ENCODE results near the gene CHAC2.
"Not testable (repeated sequence)": the region's sequence is repeated elsewhere in the genome, so short reads cannot be mapped to it uniquely, and the experiment has no call there.

Gene CHAC2

GRCh38 chr2:53778536-53779162, 11.0 kb downstream of the CHAC2 start:
- no peak for DNase-seq (ENCODE audit: low read depth)

- no peak for DNase-seq (ENCODE audit: low read depth)
Observed at GRCh38 chr2:53780056-53780455, 12.5 kb downstream of the CHAC2 start.

- DNase-seq (ENCODE audit: low read depth) = no peak
Observed at GRCh38 chr2:53782676-53783075, 15.1 kb downstream of the CHAC2 start.

GRCh38 chr2:53784436-53784835, 16.8 kb downstream of the CHAC2 start:
- no peak for DNase-seq (ENCODE audit: low read depth)

GRCh38 chr2:53785366-53785765, 17.8 kb downstream of the CHAC2 start:
- DNase-seq (ENCODE audit: low read depth) = no peak

- DNase-seq (ENCODE audit: low read depth) = no peak
Observed at GRCh38 chr2:53786352-53786704, 18.7 kb downstream of the CHAC2 start.

- peak; percentile 72 for DNase-seq (ENCODE audit: low read depth)
Observed at GRCh38 chr2:53786705-53787613, 19.4 kb downstream of the CHAC2 start, which contains the start of the genes ASB3 and ERLEC1. Gene ASB3, minus strand, starts transcription at chr2:53786953. Its CDS starts 21,381 bp downstream, at chr2:53765572. Gene ERLEC1, plus strand, starts transcription at chr2:53787044. Its CDS starts 167 bp downstream, at chr2:53787211.

GRCh38 chr2:53787614-53788289, 20.1 kb downstream of the CHAC2 start:
- DNase-seq (ENCODE audit: low read depth) = no peak

GRCh38 chr2:53793261-53793660, 25.7 kb downstream of the CHAC2 start:
- no peak for DNase-seq (ENCODE audit: low read depth)

GRCh38 chr2:53793821-53794220, 26.2 kb downstream of the CHAC2 start:
- no peak for DNase-seq (ENCODE audit: low read depth)

GRCh38 chr2:53801547-53801946, 33.9 kb downstream of the CHAC2 start:
- no peak for DNase-seq (ENCODE audit: low read depth)

- DNase-seq (ENCODE audit: low read depth) = peak; percentile 21
Observed at GRCh38 chr2:53802617-53803151, 35.1 kb downstream of the CHAC2 start.

- DNase-seq (ENCODE audit: low read depth) = no peak
Observed at GRCh38 chr2:53811601-53812000, 44.0 kb downstream of the CHAC2 start.

- no peak for DNase-seq (ENCODE audit: low read depth)
Observed at GRCh38 chr2:53813151-53813550, 45.5 kb downstream of the CHAC2 start.

- no peak for DNase-seq (ENCODE audit: low read depth)
Observed at GRCh38 chr2:53818854-53819435, 51.3 kb downstream of the CHAC2 start.

- DNase-seq (ENCODE audit: low read depth) = no peak
Observed at GRCh38 chr2:53819634-53820033, 52.0 kb downstream of the CHAC2 start.

GRCh38 chr2:53820048-53820447, 52.4 kb downstream of the CHAC2 start:
- DNase-seq (ENCODE audit: low read depth) = no peak

GRCh38 chr2:53820711-53821110, 53.1 kb downstream of the CHAC2 start:
- no peak for DNase-seq (ENCODE audit: low read depth)

GRCh38 chr2:53821810-53822209, 54.2 kb downstream of the CHAC2 start:
- no peak for DNase-seq (ENCODE audit: low read depth)

- DNase-seq (ENCODE audit: low read depth) = not testable (repeated sequence)
Observed at GRCh38 chr2:53823639-53824038, 56.0 kb downstream of the CHAC2 start.
